Activated T-cell treated with anti-CD3 and anti-CD28 coated beads, Interleukin-2, amount 50 U/mL, for 1 hour (primary cell): ENCODE data around the gene PTPN14.

Source experiments
- DNase-seq: peaks from one replicate; pipeline ENCODE4 v3.0.0-alpha.2; 2020

The PTPN14 gene

DNA sequence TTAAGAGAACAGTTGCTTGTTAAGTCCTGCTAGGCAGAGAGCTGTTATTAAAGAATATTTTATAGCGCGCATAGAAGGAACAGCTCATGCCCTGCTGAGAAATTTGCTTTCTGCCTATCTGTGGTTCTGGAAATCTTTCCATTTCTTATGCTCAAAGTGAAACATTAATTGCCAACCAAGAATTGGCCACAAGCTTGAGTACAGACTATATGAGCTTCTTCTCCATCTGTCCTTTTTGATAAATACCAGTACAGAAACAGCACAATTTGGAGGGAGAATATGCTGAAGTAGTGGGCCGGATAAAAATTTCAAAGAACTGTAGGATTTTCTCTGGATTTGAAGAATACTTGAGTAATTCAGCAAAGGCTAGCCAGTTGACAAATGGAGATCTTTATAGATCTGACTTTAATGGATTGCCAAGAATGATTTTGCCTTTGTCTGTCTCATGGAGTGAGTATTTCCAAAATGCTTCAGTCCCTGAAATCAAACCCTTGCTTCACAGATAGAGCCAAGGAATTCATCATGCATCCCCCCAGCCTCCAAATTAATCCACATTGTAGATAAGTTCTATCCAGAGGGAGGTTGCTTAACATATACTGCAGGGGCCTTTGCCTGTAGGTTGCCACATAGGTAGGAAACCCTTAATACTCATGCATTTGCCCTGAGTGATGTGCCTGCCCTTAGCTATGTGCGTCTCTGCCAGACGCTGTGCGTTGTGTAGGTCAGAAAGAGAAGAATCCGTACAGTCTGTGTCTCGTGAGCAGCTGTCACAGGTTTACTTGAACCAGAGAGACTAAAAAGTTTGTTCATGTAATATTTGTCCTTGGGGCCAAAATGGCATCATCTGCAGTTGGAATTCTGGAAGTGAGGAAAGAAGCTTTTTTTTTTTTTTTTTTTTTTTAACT, 226.3 kb downstream of the PTPN14 start:
- no peak for DNase-seq

- no peak for DNase-seq
Measured at GRCh38 chr1:214321705-214322453, 229.5 kb downstream of the PTPN14 start.

DNA sequence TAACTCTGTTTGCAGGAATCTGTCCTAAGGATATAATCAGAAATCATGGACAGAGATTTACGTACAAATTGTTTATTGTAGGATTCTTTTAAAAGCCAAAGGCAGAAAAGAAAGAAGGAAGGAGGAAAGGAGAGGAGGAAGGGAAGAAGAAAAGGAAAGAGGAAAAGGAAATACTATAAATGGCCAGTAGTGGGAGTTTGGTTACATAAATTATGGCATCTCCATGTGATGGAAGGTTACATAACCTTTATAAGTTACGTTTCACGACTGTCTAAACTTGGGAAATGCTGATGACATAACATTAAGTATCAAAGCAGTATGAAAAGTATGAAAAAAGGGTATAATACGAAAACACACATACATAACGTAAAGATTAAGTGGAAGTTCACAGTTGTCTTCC, 231.5 kb downstream of the PTPN14 start:
- no peak for DNase-seq

GRCh38 chr1:214318956-214319736, 232.3 kb downstream of the PTPN14 start:
- no peak for DNase-seq

DNA sequence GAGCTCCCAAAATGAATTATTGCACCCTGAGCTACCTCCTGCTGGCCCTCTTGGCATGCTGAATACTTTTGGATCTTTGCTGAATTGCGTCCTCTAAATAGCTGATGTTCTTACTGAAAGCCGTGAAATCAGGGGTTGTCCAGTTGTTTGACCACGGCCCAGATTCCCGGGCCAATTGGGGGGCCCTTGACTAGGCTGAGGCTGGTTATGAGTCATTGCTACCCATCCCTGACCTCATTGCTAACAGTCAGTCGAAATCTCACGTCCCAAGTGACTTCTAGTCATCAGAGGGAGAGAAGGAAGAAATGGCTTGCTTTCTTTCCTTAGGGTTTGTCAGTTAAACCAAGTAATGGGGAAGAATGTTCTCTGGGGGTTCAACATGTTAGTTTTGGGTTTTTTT, 233.0 kb downstream of the PTPN14 start:
- no peak for DNase-seq

DNA sequence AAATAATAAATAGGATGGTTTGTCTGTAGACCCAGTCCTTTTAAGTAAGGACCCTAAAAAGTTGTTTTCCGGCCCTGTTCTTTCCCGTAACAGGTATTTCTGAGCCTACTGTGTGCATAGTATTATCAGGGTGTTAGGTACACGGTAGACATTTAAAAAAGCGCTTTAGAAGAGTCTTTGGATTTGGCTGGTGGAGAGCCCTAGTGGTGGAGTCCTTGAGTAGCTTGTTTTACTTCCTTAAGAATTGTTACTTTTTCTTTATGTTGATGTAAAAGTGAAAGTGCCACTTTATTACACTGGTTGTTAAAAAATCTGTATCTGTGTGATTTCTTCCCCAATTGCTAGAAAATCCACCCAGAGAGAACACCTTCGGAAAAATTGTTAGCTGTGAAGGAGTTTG, 233.7 kb downstream of the PTPN14 start:
- no peak for DNase-seq

- no peak for DNase-seq
Measured at GRCh38 chr1:214317300-214317699, 234.1 kb downstream of the PTPN14 start.

GRCh38 chr1:214316593-214316992, 234.8 kb downstream of the PTPN14 start:
- DNase-seq, result no peak

- no peak for DNase-seq
Measured at GRCh38 chr1:214314178-214314843, 237.1 kb downstream of the PTPN14 start.

- no peak for DNase-seq
Measured at GRCh38 chr1:214312530-214313051, 238.8 kb downstream of the PTPN14 start.

- no peak for DNase-seq
Measured at GRCh38 chr1:214310777-214311690, 240.4 kb downstream of the PTPN14 start.

GRCh38 chr1:214310010-214310409, 241.4 kb downstream of the PTPN14 start:
- no peak for DNase-seq

GRCh38 chr1:214306269-214306668, 245.1 kb downstream of the PTPN14 start:
- DNase-seq, result no peak

DNA sequence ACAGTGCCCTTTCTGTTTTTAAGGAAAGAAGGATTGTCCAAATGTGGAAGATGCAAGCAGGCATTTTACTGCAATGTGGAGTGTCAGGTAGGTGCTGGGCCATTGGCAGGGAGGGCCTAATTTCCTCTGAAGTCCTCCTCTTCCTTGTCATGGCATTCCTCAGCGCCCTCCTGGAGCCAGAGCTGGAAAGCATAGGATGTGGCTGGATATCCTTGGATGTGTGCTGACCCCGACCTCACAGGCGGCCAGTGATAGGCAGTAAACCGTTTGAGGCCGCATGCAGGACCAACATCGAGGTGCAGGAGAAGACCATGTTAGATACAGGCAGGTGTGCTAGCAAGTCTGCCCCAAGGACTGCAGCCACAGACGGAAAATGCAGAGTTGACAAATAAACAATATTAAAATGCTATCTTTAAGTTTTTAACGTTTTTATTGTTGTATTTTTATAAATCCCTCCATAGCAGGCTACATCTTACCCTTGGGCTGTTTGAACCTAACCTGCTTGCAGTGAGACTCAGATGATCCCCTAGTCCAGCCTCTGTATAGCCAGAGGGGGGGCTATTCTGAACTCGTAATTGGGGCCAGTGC, 246.1 kb downstream of the PTPN14 start:
- no peak for DNase-seq

- no peak for DNase-seq
Measured at GRCh38 chr1:214303141-214303930, 248.1 kb downstream of the PTPN14 start.

- DNase-seq, result no peak
Measured at GRCh38 chr1:214301526-214301925, 249.9 kb downstream of the PTPN14 start.

- no peak for DNase-seq
Measured at GRCh38 chr1:214300149-214300780, 251.1 kb downstream of the PTPN14 start.
